ENCODE results near the gene RASA3.
"Not testable (repeated sequence)": the region's sequence is repeated elsewhere in the genome, so short reads cannot be mapped to it uniquely, and the experiment has no call there.

Gene RASA3

DNA sequence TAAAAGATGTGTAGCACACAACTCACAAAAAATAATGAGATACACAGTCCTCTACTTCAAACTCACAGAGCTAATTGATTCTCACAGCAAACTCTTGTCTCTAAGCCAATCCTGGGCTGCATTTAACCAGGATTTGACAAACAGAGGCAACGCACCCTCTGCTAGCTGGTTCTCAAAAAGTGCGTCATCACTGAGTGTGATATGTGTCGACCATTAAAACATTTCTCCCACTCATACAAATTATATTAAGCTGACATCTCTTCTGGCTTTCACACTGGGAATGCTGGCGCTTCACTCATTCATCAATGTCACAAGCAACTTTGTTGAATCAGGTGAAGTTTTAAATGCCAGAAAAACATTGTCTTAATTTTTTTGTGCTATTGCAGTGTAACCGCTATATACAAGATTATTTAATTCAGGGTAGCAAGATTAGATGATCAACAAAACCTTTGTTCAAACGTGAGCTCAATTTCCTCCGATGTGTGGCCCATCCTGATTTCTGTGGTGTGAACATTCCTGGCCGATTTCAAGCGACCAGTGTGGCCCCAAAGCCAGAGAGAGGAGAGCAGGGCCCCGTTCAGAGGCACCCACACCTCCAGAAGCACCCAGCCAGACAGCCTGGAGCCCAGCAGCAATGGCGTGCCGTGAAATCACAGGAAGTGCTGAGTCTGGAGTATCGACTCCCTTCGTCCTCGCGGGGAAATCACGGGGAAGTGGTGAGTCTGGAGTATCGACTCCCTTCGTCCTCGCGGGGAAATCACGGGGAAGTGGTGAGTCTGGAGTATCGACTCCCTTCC is 49.4 kb downstream of the RASA3 start:
- DNase-seq, result no peak

GRCh38 chr13:114081761-114082681 is 50.4 kb downstream of the RASA3 start:
- no peak for DNase-seq

DNA sequence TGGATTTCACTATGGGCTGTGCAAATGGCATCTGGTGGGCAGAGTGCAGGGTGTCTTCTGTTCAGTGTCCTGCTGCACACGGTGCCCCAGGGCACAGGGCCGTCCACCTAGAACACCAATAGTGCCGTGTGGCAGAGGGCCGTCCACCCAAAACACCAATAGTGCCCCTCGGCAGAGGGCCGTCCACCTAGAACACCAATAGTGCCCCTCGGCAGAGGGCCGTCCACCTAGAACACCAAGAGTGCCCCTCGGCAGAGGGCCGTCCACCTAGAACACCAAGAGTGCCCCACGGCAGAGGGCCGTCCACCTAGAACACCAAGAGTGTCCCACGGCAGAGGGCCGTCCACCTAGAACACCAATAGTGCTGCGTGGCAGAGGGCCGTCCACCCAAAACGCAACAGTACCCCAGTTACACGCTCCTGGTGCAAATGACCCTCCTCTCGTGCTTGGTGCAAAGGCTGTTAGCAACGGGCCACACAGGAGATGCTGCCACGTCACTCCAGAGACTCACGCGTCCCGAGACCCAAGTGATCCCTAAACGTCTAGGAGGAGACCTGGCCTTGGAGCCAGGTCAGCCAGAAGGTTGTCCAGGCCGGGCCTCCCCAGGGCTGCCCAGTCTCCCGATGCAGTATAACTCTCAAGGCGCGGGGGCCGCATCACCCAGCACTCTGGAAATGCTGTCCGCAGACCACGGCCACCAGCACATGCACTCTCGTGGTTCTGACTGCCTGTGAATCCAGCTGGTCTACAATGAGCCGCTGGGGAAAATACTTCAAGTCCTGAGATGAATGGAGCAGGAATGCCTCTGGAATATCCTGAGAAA is 51.5 kb downstream of the RASA3 start:
- no peak for DNase-seq

DNA sequence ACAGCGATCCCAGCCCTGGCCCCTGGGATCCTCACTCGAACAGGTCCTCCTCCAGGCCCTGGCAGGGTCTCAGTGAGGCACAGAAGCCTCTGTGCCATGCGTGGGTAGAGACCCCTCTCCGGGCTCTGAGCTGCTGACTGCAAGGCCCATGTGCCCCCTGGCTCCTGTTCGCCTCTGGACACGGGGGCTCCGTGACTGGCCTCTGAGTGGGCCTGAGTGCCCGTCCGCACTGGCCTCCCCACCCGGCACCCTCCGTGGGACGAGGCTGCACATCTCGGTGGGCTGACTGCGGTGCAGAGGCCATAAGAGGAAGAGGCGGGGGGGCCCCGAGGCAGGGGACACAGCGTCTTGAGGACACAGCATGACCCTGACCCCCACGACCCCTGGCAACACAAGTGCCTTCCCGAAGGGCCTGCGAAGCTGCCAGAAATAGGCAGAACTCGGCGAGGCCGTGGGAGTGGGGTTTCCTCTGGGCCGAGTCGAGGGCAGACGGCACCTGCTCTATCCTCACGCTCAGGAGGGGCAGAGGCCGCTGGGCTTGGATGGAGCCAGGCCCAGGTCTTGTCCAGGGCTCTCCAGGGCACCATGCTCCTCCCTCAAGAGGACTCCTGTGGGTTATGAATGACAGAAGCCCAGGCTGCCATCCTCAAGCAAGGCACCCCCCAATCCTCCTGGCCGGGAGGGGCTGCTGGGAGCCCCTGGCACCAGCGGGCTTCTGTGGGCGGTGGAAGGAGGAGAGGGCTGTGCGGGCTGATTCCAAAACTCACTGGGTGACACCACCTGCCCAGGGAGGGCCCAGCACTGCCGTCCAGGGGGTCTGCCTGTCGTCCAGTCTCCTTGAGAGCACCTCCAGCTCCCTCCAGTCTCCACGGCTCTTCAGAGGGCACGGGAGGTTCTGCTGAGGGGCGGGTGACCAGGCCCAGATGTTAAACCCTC is 52.6 kb downstream of the RASA3 start:
- DNase-seq, result no peak

- no peak for DNase-seq
Observed at GRCh38 chr13:114078461-114079451, 53.7 kb downstream of the RASA3 start.

GRCh38 chr13:114077933-114078325 is 54.5 kb downstream of the RASA3 start:
- peak in 19 of 56 donors; percentile 23 to 72 (median 46) for DNase-seq

GRCh38 chr13:114077099-114077932 is 55.1 kb downstream of the RASA3 start:
- peak in 3 of 56 donors; percentile 22 to 40 (median 36) for DNase-seq

DNA sequence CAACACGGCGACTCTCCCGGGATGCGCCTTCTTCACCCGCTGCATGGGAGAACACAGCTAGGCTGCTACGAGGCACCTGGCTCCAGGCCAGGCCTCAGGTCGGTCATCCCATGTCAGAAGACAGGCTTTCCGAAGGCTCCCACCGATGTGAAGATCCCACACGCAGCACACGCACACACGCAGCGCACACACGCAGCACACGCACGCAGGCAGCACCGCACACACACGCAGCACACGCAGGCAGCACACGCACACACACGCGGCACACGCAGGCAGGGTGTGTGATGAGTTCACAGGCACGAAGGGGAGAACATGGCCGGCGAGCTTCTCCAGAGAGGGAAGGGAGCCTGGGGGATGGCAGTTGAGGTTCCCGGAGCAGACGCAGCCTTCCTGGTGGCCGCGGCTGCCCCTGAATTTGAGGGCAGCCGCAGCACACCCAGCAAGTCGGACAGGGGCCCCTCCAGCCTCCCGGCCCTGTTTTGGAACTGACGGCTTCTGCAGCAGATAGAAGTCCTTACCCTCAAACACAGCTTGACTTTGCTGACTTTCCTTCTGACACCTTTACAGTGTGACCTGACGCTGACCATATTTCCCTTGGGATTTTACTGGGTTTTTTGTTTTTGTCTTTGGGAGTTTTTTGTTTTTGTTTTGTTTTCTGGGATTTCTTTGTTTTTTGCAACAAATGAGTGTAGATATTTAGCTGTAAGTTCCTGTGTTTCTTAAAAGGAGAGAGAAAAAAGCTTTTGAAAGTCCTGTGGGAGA is 55.9 kb downstream of the RASA3 start:
- DNase-seq, result no peak

DNA sequence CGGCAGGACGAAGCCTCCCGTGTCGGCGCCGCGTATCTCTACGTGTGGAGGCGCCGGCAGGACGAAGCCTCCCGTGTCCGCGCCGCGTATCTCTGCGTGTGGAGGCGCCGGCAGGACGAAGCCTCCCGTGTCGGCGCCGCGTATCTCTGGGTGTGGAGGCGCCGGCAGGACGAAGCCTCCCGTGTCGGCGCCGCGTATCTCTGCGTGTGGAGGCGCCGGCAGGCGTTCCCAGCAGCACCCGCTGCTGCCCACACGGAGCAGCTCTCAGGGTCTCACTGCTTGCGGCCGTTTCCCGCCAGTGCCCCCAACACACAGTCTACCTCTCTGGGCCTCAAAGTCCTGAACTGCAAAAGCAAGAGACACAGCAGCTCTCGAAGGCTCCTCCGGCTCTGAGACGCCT is 56.6 kb downstream of the RASA3 start:
- DNase-seq, result not testable (repeated sequence)

GRCh38 chr13:114074671-114075315 is 57.6 kb downstream of the RASA3 start:
- no peak for DNase-seq

DNA sequence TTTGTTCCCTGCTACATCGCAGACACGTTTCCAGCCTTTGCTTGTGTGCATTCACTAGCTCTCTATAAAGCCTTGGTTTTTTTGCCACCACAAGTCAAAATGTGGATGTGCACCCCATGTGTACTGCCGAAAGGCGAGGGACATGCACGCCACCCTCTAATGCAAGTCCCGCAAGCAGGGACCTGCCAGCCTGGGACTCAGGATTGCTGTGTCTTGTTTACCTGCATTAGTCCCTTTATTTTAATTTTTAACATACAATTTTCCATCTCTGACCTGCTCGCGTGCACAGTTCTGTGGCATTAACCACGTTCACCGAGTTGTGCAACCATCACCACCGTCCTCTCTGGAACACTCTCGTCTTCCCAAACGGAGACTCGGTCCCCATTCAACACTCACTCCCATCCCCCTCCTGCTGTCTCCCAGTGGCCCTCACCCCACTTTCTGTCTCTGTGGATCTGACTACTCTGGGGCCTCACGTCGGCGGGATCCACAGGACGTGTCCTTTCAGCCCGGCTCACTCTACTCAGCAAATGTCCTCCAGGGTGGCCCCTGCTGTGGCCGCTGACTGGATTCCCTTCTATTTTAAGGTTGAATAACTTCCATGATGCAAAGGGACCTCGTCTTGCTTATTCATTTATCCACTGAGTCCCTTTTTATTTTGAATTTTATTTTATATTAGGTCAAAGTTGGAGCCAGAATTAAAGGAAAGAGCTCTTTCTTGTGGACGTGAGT is 58.4 kb downstream of the RASA3 start:
- DNase-seq, result no peak

- no peak for DNase-seq
Observed at GRCh38 chr13:114072421-114072820, 60.0 kb downstream of the RASA3 start.

- no peak for DNase-seq
Observed at GRCh38 chr13:114071991-114072390, 60.4 kb downstream of the RASA3 start.

- DNase-seq, result peak in 5 of 56 donors; percentile 27 to 42 (median 35)
Observed at GRCh38 chr13:114071410-114071809, 61.0 kb downstream of the RASA3 start.

GRCh38 chr13:114070098-114070799 is 62.2 kb downstream of the RASA3 start:
- no peak for DNase-seq

Data from amygdala (tissue), 56 donors.